ENCODE measurements around the gene TMEM74B.
"Not testable (repeated sequence)": the region's sequence is repeated elsewhere in the genome, so short reads cannot be mapped to it uniquely, and the experiment has no call there.

Gene TMEM74B

GRCh38 chr20:1177680-1178079 is 7.1 kb downstream of the TMEM74B start:
- DNase-seq = no peak

- DNase-seq = peak; percentile 38
These were observed 10.0 kb downstream of the TMEM74B start for GRCh38 chr20:1174787-1175186.

GRCh38 chr20:1173698-1174097 is 11.1 kb downstream of the TMEM74B start:
- DNase-seq = no peak

DNA sequence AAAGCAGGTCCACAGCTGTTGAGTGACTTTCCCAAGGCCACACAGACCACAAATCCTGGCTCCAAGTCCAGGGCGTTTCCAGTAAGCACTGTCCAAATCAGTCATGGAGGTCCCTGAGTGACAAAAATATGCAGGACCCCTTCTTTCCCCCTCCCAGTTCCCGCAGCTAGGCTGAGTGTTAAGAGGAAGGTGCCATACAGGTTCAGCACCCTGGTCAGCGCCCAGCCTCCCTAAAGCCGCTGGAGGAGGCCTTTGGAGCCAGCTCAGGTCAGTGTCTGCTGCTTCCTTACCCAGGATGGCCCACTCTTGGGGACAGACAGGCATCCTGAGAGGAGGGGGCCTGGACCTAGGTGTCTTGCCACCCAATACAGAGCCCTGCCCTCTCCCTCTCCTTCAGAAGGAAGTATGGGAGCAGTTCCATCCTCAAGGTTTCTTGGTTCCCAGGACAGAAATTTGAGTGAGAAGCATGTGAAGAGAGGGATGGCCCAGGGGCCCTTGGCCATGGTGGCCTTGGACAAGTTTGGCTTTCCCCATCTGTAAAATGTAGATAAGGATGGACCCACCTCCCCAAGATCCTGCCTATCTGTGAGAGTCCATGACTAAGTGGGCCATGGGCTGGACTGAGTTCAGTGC is 13.2 kb downstream of the TMEM74B start:
- peak; percentile 85 for DNase-seq

DNA sequence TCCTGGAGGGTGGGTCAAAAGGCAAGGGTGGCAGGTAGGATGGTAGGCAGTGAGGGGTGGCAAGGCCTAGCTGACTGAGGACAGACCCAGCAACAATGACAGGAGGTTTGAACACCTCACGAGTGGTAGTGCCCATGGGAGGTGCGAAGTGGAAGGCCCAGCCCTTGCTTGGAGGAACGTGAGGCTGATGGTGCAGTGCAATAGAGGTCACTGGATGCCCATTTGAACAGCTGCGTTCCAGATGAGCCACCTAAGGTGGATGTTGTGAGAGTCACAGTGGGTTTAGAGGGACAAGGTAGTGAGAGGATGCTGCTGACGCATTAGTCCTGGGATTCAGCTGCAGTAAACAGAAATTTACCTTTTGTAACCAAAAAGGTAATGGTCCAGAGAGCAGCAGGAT is 15.6 kb downstream of the TMEM74B start:
- no peak for DNase-seq

- no peak for DNase-seq
These were observed 17.6 kb downstream of the TMEM74B start for GRCh38 chr20:1166948-1167720.

GRCh38 chr20:1165941-1166340 is 18.8 kb downstream of the TMEM74B start:
- no peak for DNase-seq

- DNase-seq = no peak
These were observed 19.3 kb downstream of the TMEM74B start for GRCh38 chr20:1165521-1165920.

DNA sequence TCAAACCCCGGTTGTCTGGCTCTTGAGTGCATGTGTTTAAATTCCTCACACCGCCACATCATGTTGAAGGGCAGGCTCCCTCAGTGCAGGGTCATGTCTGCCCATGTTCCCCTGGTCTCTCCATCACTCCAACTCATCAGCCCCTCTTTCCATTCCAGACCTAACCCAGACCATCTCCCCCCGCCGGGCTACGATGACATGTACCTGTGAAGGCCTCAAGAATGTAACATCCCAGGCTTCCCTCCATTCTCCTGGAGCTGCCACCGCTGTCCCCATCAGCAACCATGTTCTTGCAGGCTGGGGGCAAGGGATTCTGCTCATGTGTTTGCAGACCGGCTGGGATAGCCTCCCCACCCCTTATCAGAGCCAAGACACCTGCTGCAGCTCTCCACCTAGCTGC is 19.9 kb downstream of the TMEM74B start:
- DNase-seq = no peak

GRCh38 chr20:1163653-1164052 is 21.1 kb downstream of the TMEM74B start:
- DNase-seq = no peak

DNA sequence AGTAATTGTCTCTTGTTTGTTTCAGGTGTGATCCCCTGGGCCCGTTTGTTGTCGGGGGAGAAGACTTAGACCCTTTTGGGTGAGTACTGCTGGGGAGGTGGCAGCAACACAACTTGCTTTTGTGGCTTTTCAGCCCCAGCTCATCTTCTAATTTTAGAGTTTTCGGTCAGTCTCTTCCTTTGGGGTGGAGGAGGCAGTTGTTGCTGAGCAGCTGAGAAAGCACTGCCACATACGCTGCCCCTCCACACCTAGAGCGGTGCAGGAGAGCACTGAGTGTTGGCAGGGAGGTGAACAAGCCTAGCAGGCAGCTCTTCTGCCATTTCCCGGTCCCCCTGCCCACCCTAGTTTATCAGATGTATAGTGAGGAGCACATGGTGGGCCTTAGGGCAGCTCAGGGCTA is 21.7 kb downstream of the TMEM74B start:
- no peak for DNase-seq

- DNase-seq = no peak
These were observed 23.8 kb downstream of the TMEM74B start for GRCh38 chr20:1160991-1161390.

DNA sequence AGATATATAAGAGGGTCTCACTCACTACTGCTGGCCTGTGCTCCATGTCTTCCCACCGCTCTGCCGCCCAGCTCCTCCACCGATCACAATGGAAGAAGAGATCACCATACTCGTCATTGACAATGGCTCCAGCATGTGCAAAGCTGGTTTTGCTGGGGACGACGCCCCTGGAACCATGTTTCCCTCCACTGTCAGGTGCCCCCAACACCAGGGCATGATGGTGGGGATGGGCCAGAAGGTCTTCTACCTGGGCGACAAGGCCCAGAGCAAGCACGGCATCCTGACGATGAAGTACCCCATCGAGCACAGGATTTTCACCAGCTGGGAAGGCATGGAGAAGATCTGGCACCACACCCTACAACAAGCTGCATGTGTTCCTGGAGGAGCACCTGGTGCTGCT is 24.3 kb downstream of the TMEM74B start:
- DNase-seq = no peak

DNA sequence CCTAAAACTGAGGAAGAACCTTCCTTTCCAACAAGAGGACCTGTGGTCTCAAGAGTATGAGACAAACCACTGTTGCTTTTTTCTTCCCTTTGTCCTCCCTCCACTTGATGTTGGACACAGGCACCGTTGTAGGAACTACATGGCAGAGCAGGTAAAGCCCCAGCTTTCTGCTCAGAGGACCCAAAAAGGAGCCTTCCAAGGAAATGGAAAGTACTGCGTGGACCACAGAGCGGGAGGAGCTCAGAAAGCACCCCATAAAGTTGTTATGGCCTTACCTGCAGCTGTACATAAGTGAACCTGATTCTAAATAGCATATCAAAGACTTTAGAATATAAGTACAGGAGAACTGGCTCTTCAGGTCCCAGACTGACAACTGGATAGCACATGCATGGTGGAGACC is 29.4 kb downstream of the TMEM74B start:
- DNase-seq = no peak

- peak; percentile 60 for DNase-seq
These were observed 30.1 kb downstream of the TMEM74B start for GRCh38 chr20:1154691-1155090.

DNA sequence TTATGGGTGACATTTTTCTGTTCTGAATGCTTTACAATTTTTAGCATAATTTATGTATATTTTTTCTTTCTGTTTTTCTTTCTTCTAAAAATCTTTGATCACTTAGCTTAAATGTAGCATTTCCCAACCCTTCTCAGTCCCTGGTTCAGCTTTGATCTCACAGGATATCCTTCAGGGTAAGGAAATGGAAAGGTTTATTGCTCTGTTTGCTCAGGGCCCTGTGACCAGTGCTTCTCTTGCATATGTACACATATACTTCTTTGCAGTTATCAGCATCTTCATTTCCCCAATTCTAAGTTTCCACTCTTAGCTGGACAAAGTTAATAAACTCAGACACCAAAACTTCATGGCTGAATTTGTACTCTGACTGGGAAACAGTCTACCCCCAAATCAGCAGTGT is 30.6 kb downstream of the TMEM74B start:
- DNase-seq = no peak

DNA sequence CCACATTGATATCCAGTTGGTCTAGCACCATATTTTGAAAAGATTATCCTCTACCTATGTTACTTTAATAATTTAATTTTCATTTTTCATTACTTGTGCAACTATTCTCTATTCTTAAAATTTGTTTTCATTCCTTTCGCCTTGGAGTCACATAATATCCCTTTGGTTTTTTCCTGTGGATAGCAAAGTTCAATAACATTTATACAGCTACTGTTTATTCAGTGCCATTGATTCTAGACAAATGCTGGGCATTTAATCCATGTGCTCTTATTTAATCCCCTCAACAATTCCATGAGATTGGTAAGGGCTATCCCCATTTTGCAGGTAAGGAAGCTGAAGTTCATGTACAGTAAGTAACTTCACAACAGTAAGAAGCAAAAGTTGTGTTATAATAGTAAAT is 33.8 kb downstream of the TMEM74B start:
- no peak for DNase-seq

DNA sequence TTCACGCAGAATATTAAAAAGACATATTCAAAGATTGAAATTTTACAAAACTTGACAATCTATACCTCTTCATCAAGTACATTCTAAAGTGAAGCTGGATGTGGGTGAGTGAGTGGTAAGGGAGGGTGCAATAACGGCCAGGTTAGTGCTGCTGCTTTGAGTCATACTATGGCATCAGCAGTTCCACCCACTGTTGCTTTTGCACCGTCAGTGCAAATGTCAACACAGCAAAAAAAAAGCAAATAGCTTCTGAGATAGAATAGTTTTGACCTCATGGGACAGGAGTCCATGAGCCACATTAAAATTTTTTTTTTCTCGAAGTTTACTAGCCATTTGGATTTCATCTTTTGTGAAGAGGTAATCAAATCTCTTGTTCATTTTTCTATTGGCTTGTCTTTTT is 34.6 kb downstream of the TMEM74B start:
- DNase-seq = no peak

DNA sequence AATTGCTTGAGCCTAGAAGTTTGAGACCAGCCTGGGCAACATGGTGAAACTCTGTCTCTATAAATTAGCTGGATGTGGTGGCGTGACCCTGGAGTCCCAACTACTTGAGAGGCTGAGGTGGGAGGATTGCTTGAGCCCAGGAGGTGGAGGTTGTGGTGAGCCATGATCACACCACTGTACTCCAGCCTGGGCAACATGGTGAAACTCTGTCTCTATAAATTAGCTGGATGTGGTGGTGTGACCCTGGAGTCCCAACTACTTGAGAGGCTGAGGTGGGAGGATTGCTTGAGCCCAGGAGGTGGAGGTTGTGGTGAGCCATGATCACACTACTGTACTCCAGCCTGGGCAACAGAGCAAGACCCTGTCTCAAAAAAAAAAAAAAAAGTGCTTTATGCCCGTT is 35.0 kb downstream of the TMEM74B start:
- not testable (repeated sequence) for DNase-seq

- no peak for DNase-seq
These were observed 37.8 kb downstream of the TMEM74B start for GRCh38 chr20:1146957-1147356.

DNA sequence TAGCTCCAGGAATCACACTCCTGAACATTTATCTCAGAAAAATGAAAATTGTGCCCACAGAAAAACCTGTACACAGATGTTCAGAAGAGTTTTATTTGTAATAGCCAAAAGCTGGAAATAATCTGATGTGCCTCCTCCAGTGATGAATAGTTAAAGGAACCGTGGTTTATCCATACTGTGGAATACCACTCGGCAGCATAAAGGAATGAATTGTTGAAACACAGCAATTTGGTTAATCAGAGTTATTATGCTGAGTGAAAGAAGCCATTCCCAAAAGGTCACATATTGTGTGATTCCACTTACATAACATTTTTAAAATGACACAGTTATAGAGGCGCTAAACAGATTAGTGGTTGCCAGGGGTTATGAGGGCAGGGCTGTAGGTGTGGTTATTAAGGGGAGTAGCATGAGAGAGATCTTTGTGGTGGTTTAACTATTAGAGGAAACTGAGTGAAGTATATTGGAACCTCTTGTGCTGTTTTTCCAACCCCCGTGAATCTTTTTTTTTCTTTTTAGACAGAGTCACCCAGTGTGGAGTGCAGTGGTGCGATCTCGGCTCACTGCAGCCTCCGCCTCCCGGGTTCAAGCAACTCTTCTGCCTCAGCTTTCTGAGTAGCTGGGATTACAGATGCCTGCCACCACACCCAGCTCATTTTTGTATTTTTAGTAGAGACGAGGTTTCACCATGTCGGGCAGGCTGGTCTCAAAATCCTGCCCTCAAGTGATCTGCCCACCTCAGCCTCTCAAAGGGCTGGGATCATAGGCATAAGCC is 40.2 kb downstream of the TMEM74B start:
- DNase-seq = peak; percentile 50

- DNase-seq = no peak
These were observed 47.5 kb downstream of the TMEM74B start for GRCh38 chr20:1137236-1137635.

GRCh38 chr20:1134836-1135235 is 49.9 kb downstream of the TMEM74B start:
- no peak for DNase-seq

- no peak for DNase-seq
These were observed 50.4 kb downstream of the TMEM74B start for GRCh38 chr20:1134355-1134754.
